GM19463 (cell line): ENCODE data around the gene CKB.
A peak's percentile ranks its signal among the peaks of the same experiment; 100 is the strongest.

ENCODE experiments used
- ATAC-seq: cut with Tn5 transposase; IDR thresholded peaks from one replicate; pipeline ENCODE4 v1.9.1; 2021; ENCODE audit warnings: mild to moderate bottlenecking, moderate library complexity; ENCODE audit not compliant: unreplicated experiment

CKB gene

DNA sequence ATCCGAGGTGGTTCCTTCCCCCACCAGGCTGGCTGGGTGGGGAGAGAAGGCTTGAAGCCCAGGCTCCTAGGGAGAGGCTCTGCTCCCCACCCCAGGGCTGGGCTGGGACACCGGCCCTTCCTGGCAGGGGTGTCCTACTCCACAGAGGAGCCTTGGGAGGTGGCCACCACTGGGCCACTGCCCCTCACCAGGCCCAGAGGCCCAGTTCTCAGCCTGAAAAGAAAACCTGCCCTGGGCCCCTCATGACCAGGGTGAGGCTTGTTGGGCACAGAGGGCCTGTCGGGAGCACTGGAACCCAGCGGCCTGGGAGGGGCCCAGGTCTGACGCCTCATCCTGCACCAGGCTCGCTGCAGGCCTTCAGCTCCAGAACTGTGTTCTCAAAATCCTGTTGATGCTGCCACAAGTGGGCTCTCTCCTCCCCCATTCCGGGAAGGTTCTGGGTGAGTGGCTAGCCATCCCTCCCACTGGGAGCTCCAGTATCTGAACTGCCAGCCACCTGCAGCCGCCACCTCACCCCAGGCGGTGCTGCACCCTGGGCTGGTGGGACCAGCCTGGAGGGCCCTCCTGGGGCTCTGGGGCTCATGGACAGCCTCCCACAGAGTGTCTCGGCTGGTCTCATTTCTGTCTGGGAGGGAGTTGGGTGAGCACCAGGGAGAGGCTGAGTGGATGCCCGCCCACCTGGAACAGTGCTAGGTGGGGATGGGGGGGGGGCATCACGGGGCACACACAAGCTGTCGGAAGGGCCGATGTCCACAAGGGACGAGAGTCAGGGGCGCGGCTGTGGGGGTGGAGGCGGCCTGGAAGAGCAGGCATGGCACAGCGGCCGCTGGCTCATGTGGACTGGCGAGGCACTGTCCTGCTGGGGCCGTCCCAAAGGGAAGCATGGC is 28.1 kb upstream of the CKB start:
- ATAC-seq = no peak

GRCh38 chr14:103549361-103550311 is 27.0 kb upstream of the CKB start:
- ATAC-seq = no peak

GRCh38 chr14:103548463-103549351 is 26.1 kb upstream of the CKB start:
- ATAC-seq = no peak

GRCh38 chr14:103547941-103548462 is 25.4 kb upstream of the CKB start:
- ATAC-seq = no peak

GRCh38 chr14:103547455-103547940 is 24.9 kb upstream of the CKB start:
- no peak for ATAC-seq

- ATAC-seq = peak; percentile 63
Measured at GRCh38 chr14:103546652-103547454, 24.2 kb upstream of the CKB start.

- no peak for ATAC-seq
Measured at GRCh38 chr14:103545915-103546651, 23.5 kb upstream of the CKB start.

- no peak for ATAC-seq
Measured at GRCh38 chr14:103545219-103545914, 22.7 kb upstream of the CKB start.

DNA sequence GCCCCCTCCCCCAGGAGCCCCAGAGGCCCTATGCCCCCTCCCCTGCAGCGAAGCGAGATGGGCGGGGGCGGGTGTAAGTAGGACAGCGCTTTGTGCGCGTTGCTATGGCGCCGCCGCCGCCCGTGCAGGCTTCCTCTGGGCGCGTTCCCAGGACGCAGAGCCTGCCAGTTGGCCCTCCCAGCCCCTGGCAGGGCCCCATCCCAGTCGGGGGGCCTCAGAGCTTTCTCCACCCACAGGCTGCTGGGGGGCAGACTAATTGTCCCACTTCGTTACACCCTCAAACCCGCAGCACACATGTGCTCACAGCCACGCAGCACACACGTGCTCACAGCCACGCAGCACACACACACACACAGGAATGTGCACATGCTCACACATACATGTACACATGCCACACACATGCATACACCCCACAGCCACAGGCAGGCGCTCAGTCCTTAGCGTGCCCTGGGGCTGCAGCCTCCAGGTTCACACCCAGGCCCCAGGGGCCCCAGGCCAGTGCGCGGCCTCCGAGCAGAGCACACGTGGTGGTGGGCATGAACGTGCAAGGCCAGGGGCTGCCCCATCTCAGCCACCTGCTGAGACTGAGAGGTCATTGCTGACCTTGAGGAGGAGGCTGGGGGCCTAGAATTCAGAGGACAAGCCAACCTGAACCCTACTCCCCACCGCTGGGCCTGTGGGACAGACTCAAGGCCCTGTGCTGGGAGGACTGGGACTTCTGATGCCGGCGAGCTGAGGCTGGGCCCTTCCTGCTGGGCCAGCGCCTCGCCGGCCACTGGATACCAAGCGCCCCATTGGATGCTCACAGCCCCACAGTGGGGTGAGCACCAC is 22.0 kb upstream of the CKB start:
- ATAC-seq = no peak

DNA sequence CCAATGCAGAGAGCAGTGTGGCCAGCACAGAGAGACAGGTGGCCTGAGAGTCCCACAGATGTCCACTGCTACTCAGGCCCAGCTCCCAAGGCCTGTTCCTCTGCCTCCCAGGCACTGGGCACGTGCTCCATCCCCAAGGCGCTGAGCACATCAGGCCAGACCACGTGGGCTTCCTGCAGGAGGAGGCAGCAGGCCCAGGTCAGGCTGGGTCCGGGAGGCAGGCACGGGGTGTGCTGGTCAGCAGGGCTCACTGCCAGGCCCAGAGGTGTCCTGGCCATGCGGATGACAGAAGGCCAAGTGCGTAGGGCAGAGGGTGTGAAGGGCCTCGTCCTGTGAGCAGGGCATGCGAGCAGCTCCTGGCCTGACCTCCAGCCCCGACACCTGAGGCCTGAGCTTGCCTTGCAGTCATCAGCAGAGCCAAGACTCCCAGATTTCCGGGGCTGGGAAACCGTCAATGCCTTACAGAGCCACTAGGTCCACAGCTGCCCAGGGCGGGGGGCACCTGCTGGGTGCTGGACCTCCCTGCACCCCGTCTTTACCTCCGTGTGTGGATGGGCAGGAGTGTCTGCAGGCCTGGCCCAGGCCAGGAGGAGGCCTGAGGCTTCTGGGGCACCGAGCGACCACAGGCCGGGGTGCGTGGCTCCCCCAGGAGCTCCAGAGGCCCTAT is 21.2 kb upstream of the CKB start:
- no peak for ATAC-seq

DNA sequence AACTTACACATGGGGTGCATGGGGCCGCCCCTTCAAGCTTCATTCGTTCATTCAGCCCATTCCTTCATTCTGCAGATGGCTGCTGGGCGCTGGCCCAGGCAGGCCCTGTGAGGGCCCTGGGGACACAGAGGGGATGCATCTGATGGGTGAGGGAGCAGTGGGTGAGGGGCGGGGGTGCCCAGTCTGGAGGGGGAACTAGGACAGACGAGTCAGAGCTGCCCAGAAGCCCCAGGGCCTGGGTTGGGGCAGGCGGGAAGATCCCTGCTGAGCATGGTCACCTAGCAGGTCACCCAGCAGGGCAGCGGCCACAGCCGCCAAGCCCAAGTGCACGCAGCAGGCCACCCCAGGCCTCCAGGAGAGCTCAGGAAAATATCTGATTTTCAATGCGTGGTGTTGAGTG is 20.5 kb upstream of the CKB start:
- ATAC-seq = no peak

DNA sequence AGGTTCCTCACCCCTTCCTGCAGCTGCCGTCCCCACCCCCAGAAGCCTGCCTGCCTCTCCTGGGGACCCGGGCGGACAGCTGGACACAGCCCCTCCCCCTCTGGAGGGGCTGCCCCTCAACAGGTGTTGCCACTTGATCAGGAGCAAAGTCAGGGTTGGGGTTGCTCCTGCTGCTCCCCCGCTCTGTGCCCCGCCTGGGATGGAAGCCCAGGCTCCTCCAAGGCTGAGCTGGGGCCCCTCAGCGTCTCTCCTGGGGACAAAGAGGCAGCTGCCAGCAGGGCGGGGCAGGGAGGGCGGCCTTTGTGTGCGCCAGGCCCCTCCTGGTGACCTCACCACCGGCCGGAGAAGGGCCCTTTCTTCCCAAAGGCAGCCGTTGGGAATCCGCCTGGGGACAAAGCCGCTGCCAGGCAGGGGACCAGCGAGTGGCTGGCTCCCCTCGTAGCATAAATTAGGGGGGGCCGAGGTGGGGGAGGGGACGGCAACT is 20.0 kb upstream of the CKB start:
- ATAC-seq = no peak

DNA sequence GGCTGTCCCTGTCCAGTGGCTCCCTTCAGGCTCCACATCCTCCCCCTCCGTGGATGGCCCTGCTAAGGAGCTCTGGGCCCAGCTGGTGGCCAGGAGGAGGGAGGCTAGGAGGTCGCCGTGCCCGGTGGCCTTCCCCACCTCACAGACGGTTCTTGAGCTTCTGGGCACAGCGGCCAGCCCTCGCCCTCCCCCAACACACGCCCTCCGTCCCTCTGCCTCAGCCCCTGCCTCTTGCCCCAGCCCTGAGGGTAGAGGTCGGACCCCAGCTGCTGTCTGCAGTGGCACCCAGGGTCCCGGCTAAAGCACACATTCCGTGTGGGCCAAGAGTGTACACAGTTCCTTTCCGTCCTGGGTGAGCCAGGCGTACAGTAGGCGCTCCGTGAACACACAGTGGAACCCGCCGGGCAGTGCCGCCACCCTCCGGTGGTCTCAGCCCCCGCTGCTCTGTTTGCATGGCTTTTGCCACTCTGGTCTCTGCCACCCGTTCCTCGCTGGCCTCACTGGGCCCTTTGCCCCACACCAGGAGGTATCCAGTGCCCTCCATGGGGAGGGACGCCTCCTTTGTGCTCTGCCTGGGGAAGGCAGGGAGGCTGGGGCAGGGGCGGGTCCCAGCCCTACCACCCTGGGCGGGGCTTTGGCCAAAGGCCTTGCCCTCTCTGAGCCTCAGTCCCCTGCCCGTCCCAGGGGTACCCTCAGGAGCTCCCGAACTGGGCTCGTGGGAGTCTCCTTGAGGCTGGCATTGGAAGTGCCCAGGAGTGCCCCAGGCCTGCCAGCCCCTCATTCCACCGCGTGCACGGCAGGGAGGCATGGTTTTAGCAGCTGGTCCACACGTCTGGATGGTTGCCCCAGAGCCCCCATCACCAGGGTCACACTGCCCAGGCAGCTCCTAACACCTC is 19.3 kb upstream of the CKB start:
- ATAC-seq = no peak

GRCh38 chr14:103540821-103541708 is 18.4 kb upstream of the CKB start:
- ATAC-seq = no peak
